HuH-7 (cell line): ENCODE measurements around the gene ATP5ME.

ENCODE experiments used
- DNase-seq: peaks from one replicate; pipeline ENCODE4 v3.0.0; 2011; ENCODE audit warnings: low spot score

The ATP5ME gene

GRCh38 chr4:666822-667544, 7.1 kb downstream of the ATP5ME start:
- no peak for DNase-seq

- DNase-seq, result no peak
Measured at GRCh38 chr4:666436-666810, 7.7 kb downstream of the ATP5ME start.

GRCh38 chr4:665751-666435, 8.2 kb downstream of the ATP5ME start:
- no peak for DNase-seq

GRCh38 chr4:665381-665750, 8.7 kb downstream of the ATP5ME start:
- no peak for DNase-seq

GRCh38 chr4:664713-665231, 9.3 kb downstream of the ATP5ME start:
- DNase-seq, result no peak

- no peak for DNase-seq
Measured at GRCh38 chr4:663438-664428, 10.3 kb downstream of the ATP5ME start.

GRCh38 chr4:663046-663437, 11.0 kb downstream of the ATP5ME start:
- no peak for DNase-seq

- DNase-seq, result no peak
Measured at GRCh38 chr4:661881-662761, 12.0 kb downstream of the ATP5ME start.

GRCh38 chr4:661231-661630, 12.8 kb downstream of the ATP5ME start:
- no peak for DNase-seq

GRCh38 chr4:660401-660800, 13.7 kb downstream of the ATP5ME start:
- no peak for DNase-seq

GRCh38 chr4:659851-660250, 14.2 kb downstream of the ATP5ME start:
- no peak for DNase-seq

GRCh38 chr4:658681-659667, 15.1 kb downstream of the ATP5ME start:
- DNase-seq, result no peak

- no peak for DNase-seq
Measured at GRCh38 chr4:657834-658667, 16.0 kb downstream of the ATP5ME start.

GRCh38 chr4:657338-657833, 16.7 kb downstream of the ATP5ME start:
- DNase-seq, result no peak

- DNase-seq, result no peak
Measured at GRCh38 chr4:656436-657337, 17.4 kb downstream of the ATP5ME start.

GRCh38 chr4:655464-656151, 18.5 kb downstream of the ATP5ME start:
- no peak for DNase-seq

- DNase-seq, result no peak
Measured at GRCh38 chr4:654871-655463, 19.1 kb downstream of the ATP5ME start.
